IMR-90 (cell line): ENCODE measurements around the gene COL13A1. TPM values are rescaled to one million over a fixed set of nuclear protein-coding genes. Genes with fewer than 3 reads are reported as not detected.

Source experiments
- ATAC-seq: fragments of 200-7000 bp; cut with Tn5 transposase; 2 replicates; pipeline ENCODE4 v1.9.1; 2020; ENCODE audit warnings: low read depth, mild to moderate bottlenecking, moderate library complexity
- BruUV-seq: library from RNA; stranded (reverse); fragments of 400-500 nt; replicated peaks from 2 replicates; lab custom pipeline; 2021; lab: Mats Ljungman, UMichigan
- CTCF ChIA-PET: fragments of 300-600 bp; formaldehyde crosslinking; extraction: SDS; loops from one replicate; lab custom pipeline; 2021; ENCODE audit warnings: antibody characterized with exemption; lab: Yijun Ruan, JAX
- POLR2A ChIA-PET: fragments of 300-600 bp; sonication (Branson Sonifier 250); formaldehyde crosslinking; loops from one replicate; lab custom pipeline; 2022; ENCODE audit warnings: antibody characterized with exemption; ENCODE audit not compliant: unreplicated experiment; lab: Charles Lee
- DNase-seq: peaks from one replicate; pipeline ENCODE4 v3.0.0; 2013
- H2AFZ ChIP-seq: replicated peaks from 2 replicates; pipeline ENCODE3; 2013; ENCODE audit warnings: low read length, mild to moderate bottlenecking; ENCODE audit not compliant: poor library complexity
- H2AK5ac ChIP-seq: 2 replicates; pipeline ENCODE4 v1.6.1; 2013; ENCODE audit warnings: low read depth, low read length, inconsistent platforms
- H2AK9ac ChIP-seq: replicated peaks from 2 replicates; pipeline ENCODE3; 2013; ENCODE audit warnings: mild to moderate bottlenecking, low read depth, low read length, moderate library complexity; ENCODE audit not compliant: poor library complexity
- H2BK120ac ChIP-seq: 2 replicates; pipeline ENCODE4 v1.6.1; 2013; ENCODE audit warnings: low read depth, low read length, inconsistent platforms
- H2BK15ac ChIP-seq: 3 replicates; pipeline ENCODE4 v1.6.1; 2013; ENCODE audit warnings: low read depth, low read length, inconsistent platforms
- H2BK20ac ChIP-seq: 2 replicates; pipeline ENCODE4 v1.6.1; 2013; ENCODE audit warnings: low read depth, mild to moderate bottlenecking, inconsistent platforms, low read length, moderate library complexity
- H2BK5ac ChIP-seq: 2 replicates; pipeline ENCODE4 v1.6.1; 2013; ENCODE audit warnings: mild to moderate bottlenecking, low read depth, low read length, inconsistent platforms; ENCODE audit not compliant: poor library complexity, severe bottlenecking
- H3K14ac ChIP-seq: replicated peaks from 2 replicates; pipeline ENCODE4 v1.6.1; 2013; ENCODE audit warnings: low read depth, low read length, inconsistent platforms
- H3K18ac ChIP-seq: 2 replicates; pipeline ENCODE4 v1.6.1; 2013; ENCODE audit warnings: low read depth, low read length, control low read depth
- H3K23ac ChIP-seq: 2 replicates; pipeline ENCODE4 v1.6.1; 2013; ENCODE audit warnings: low read depth, low read length, inconsistent platforms
- H3K27ac ChIP-seq: 2 replicates; pipeline ENCODE4 v1.5.1; 2013; ENCODE audit warnings: mild to moderate bottlenecking, control low read depth, low read length; ENCODE audit not compliant: insufficient read depth
- H3K27me3 ChIP-seq: 2 replicates; pipeline ENCODE4 v1.6.1; 2013; ENCODE audit warnings: low read length; ENCODE audit not compliant: control insufficient read depth, insufficient read depth
- H3K36me3 ChIP-seq: 2 replicates; pipeline ENCODE4 v1.6.1; 2013; ENCODE audit warnings: low read length, mixed read lengths; ENCODE audit not compliant: control insufficient read depth, insufficient read depth
- H3K4ac ChIP-seq: 2 replicates; pipeline ENCODE4 v1.6.1; 2013; ENCODE audit warnings: low read depth, low read length, inconsistent platforms
- H3K4me1 ChIP-seq: 2 replicates; pipeline ENCODE4 v1.6.1; 2013; ENCODE audit warnings: low read length, mixed read lengths; ENCODE audit not compliant: control insufficient read depth, insufficient read depth
- H3K4me2 ChIP-seq: 2 replicates; pipeline ENCODE4 v1.6.1; 2013; ENCODE audit warnings: low read depth, mild to moderate bottlenecking, control low read depth, low read length, moderate library complexity
- H3K4me3 ChIP-seq: 2 replicates; pipeline ENCODE4 v1.5.1; 2013; ENCODE audit warnings: low read depth, mild to moderate bottlenecking, control low read depth, low read length, moderate library complexity; ENCODE audit not compliant: insufficient read depth
- H3K56ac ChIP-seq: 2 replicates; pipeline ENCODE4 v1.6.1; 2013; ENCODE audit warnings: low read length, inconsistent platforms; ENCODE audit not compliant: insufficient read depth; ENCODE audit errors: extremely low read depth
- H3K79me1 ChIP-seq, 2 experiments: 2 replicates each; pipeline ENCODE4 v1.6.1; 2013; ENCODE audit warnings: low read length in 2 of 2, inconsistent platforms in 1 of 2, low read depth in 1 of 2
- H3K9ac ChIP-seq: 2 replicates; pipeline ENCODE4 v1.6.1; 2013; ENCODE audit warnings: low read depth, low read length, control low read depth
- H3K9me1 ChIP-seq: 2 replicates; pipeline ENCODE4 v1.6.1; 2013; ENCODE audit warnings: low read length, inconsistent platforms; ENCODE audit not compliant: insufficient read depth
- H3K9me3 ChIP-seq: 2 replicates; pipeline ENCODE4 v1.6.1; 2013; ENCODE audit warnings: low read length; ENCODE audit not compliant: control insufficient read depth, insufficient read depth
- H4K20me1 ChIP-seq: 2 replicates; pipeline ENCODE4 v1.6.1; 2013; ENCODE audit warnings: low read length, inconsistent platforms; ENCODE audit not compliant: insufficient read depth
- H4K5ac ChIP-seq: 2 replicates; pipeline ENCODE4 v1.6.1; 2013; ENCODE audit warnings: mild to moderate bottlenecking, low read depth, low read length, control low read depth
- H4K8ac ChIP-seq, 2 experiments: 2 replicates each; pipeline ENCODE4 v1.6.1; 2013; ENCODE audit warnings: low read depth in 2 of 2, low read length in 2 of 2, control low read depth in 1 of 2, inconsistent platforms in 1 of 2
- H4K91ac ChIP-seq: 2 replicates; pipeline ENCODE4 v1.6.1; 2013; ENCODE audit warnings: low read depth, low read length, inconsistent platforms; ENCODE audit not compliant: insufficient read depth
- BHLHE40 ChIP-seq: fragments of 150-350 bp; IDR thresholded peaks from 2 replicates; pipeline ENCODE4 v1.6.1; 2016; ENCODE audit warnings: mild to moderate bottlenecking, low read depth, low read length
- CEBPB ChIP-seq: IDR thresholded peaks from 2 replicates; pipeline ENCODE4 v1.6.1; 2012; ENCODE audit warnings: low read depth, low read length, improper control_type of control experiment
- FOS ChIP-seq: fragments of 150-350 bp; IDR thresholded peaks from 2 replicates; pipeline ENCODE4 v1.6.1; 2016; ENCODE audit warnings: low read depth, low read length
- MAZ ChIP-seq: IDR thresholded peaks from 2 replicates; pipeline ENCODE4 v1.6.1; 2012; ENCODE audit warnings: low read depth, mild to moderate bottlenecking, low read length, improper control_type of control experiment, moderate library complexity, borderline replicate concordance
- MXI1 ChIP-seq: IDR thresholded peaks from 2 replicates; pipeline ENCODE4 v1.6.1; 2012; ENCODE audit warnings: low read depth, mild to moderate bottlenecking, low read length, moderate library complexity, borderline replicate concordance
- POLR2A ChIP-seq: IDR thresholded peaks from 2 replicates; pipeline ENCODE4 v1.6.1; 2012; ENCODE audit warnings: mild to moderate bottlenecking, low read depth, low read length
- RAD21 ChIP-seq: IDR thresholded peaks from 2 replicates; pipeline ENCODE4 v1.6.1; 2012; ENCODE audit warnings: low read length, improper control_type of control experiment
- RCOR1 ChIP-seq: IDR thresholded peaks from 2 replicates; pipeline ENCODE4 v1.6.1; 2012; ENCODE audit warnings: mild to moderate bottlenecking, low read length, improper control_type of control experiment; ENCODE audit not compliant: insufficient replicate concordance
- SMC3 ChIP-seq: fragments of 150-350 bp; IDR thresholded peaks from 2 replicates; pipeline ENCODE4 v1.6.1; 2016; ENCODE audit warnings: low read depth, mild to moderate bottlenecking, antibody characterized with exemption, low read length, moderate library complexity
- WGBS, 2 experiments: methylation state at CpG; one replicate each; pipeline versions ENCODE4 v1.1.5 to v1.1.7; 2013; ENCODE audit warnings: missing lambda C conversion rate in 2 of 2; ENCODE audit not compliant: insufficient read length in 1 of 2; ENCODE audit errors: extremely low coverage in 2 of 2; 5-methylcytosine and 5-hydroxymethylcytosine counted together
- dilution Hi-C: fragments of 300-500 bp; cut with HindIII; formaldehyde crosslinking; loops from one replicate; pipeline ENCODE4 v1.14.3; 2018; ENCODE audit warnings: low sequenced_read_pairs; ENCODE audit not compliant: unreplicated experiment
- in situ Hi-C: fragments of 300-500 bp; cut with MboI; formaldehyde crosslinking; loops from 3 replicates; pipeline ENCODE4 v1.14.3; 2019; ENCODE audit warnings: low sequenced_read_pairs, inconsistent platforms, mixed read lengths
- intact Hi-C: fragments of 100-400 bp; cut with micrococcal nuclease; formaldehyde crosslinking; loops from 2 replicates; pipeline ENCODE4 v1.10.0; 2022
- polyA plus RNA-seq, 3 experiments: library from polyadenylated mRNA; depleted of rRNA; stranded (reverse); fragments of >200 nt; gene quantifications; 2 replicates each; pipeline ENCODE4 v1.2.3, GENCODE V29; 2012; ENCODE audit warnings: low replicate concordance in 1 of 3
- total RNA-seq: library from RNA; depleted of rRNA; stranded (reverse); fragments of >200 nt; gene quantifications from 2 replicates; pipeline ENCODE4 v1.2.3, GENCODE V29; 2012
- TF ChIP-seq, protein P1 (sequence below): conservative IDR thresholded peaks from 2 replicates; pipeline ENCODE4 v1.5.1; 2012; ENCODE audit warnings: mild to moderate bottlenecking, low read depth, low read length, improper control_type of control experiment

Gene COL13A1
- total and polyA plus RNA-seq, 2 of the 4 experiments (the other 2 are of a cell fraction): 12.2 to 31.3 TPM

DNA sequence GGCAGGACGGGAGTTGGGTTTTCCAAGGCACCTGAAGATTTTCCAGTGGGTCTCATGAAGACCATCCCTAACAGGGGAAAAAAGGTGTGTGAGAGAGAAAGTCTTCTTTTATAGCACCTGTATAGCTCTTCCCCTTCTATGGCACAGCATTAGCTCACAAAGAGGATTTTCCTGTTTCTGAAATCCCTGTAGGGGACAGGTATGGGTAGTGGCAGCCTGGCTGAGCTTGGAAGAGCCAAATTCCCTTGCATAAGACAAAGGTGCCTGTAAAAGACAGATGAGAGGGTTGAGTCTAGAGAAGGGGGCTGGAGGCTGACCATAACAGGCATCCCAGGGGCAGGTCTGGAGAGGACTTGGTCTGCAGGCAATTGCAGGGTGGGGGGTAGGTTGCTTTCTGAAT, 63.7 kb downstream of the COL13A1 start:
- peak overlapping the region; percentile 75 for H2BK20ac ChIP-seq
- no peak overlapping the region for H2AFZ ChIP-seq
- no CpG with 5 or more reads among the region's 1 CpG for WGBS, 2 experiments
- H2BK15ac ChIP-seq: peak overlapping the region; percentile 59; the same call in 1 of the 3 replicates
- H3K9me3 ChIP-seq: no peaks in the 10 kb centered on the region
- DNase-seq (no peak), ATAC-seq (no peak)
- ChIA-PET CTCF (no interaction called here), POLR2A (no interaction called here)
- H3K4me3 ChIP-seq: no peak overlapping the region
- intact Hi-C loops (loop anchor here (5.0 kb wide), 2 partner anchors 47 to 63 kb away; partner anchors contain the start of gene COL13A1), dilution Hi-C loops (no loop called here), in situ Hi-C loops (no loop called here)
- H3K4me2 ChIP-seq: no peak overlapping the region
- peak overlapping the region in 1 of 2 experiments; percentile 73; a peak in 2 of 4 replicates for H4K8ac ChIP-seq
- no peaks in the 10 kb centered on the region for H3K36me3 ChIP-seq
- H3K23ac ChIP-seq: no peak overlapping the region
- H3K27me3 ChIP-seq: no peaks in the 10 kb centered on the region
- H4K5ac ChIP-seq: no peak overlapping the region
- H3K4me1 ChIP-seq: peaks cover 38% of the 10 kb centered on the region
- no peak overlapping the region for H2BK5ac ChIP-seq
- peaks cover 17 to 70% of the 10 kb centered on the region in 2 experiments; a peak in 3 of 4 replicates for H3K79me1 ChIP-seq
- H3K9me1 ChIP-seq: peaks cover 29% of the 10 kb centered on the region
- H4K91ac ChIP-seq: peak overlapping the region; percentile 31; the same call in 1 of the 2 replicates
- TF ChIP-seq RCOR1: no peak
- TF ChIP-seq CEBPB: no peak
- TF ChIP-seq, protein P1, sequence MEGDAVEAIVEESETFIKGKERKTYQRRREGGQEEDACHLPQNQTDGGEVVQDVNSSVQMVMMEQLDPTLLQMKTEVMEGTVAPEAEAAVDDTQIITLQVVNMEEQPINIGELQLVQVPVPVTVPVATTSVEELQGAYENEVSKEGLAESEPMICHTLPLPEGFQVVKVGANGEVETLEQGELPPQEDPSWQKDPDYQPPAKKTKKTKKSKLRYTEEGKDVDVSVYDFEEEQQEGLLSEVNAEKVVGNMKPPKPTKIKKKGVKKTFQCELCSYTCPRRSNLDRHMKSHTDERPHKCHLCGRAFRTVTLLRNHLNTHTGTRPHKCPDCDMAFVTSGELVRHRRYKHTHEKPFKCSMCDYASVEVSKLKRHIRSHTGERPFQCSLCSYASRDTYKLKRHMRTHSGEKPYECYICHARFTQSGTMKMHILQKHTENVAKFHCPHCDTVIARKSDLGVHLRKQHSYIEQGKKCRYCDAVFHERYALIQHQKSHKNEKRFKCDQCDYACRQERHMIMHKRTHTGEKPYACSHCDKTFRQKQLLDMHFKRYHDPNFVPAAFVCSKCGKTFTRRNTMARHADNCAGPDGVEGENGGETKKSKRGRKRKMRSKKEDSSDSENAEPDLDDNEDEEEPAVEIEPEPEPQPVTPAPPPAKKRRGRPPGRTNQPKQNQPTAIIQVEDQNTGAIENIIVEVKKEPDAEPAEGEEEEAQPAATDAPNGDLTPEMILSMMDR: no peak
- no peak for TF ChIP-seq POLR2A
- no peak for TF ChIP-seq MAZ
- TF ChIP-seq SMC3: no peak
- TF ChIP-seq MXI1: no peak
- no peak for TF ChIP-seq RAD21
- no peak for TF ChIP-seq BHLHE40
- no peak for TF ChIP-seq FOS
- H3K14ac ChIP-seq: peak overlapping the region; percentile 40; the same call in 1 of the 2 replicates
- no peak overlapping the region for H3K18ac ChIP-seq
- H3K9ac ChIP-seq: no peak overlapping the region
- H3K4ac ChIP-seq: peak overlapping the region; percentile 79
- peak overlapping the region; percentile 79 for H2BK120ac ChIP-seq
- peak overlapping the region; percentile 84 for H2AK5ac ChIP-seq
- no peak overlapping the region for H3K27ac ChIP-seq
- BruUV-seq: no TSS peak
- no peak overlapping the region for H3K56ac ChIP-seq
- 0 out of 2 replicates have a peak, but pooled peaks cover 5% of the 10 kb centered on the region for H4K20me1 ChIP-seq
- no peak overlapping the region for H2AK9ac ChIP-seq
